ENCODE results near the gene TPX2. TPM values are rescaled to one million over a fixed set of nuclear protein-coding genes. Genes with fewer than 3 reads are reported as not detected.

TPX2 gene
- total RNA-seq, 1 experiment from 2014 or later: 164 TPM

DNA sequence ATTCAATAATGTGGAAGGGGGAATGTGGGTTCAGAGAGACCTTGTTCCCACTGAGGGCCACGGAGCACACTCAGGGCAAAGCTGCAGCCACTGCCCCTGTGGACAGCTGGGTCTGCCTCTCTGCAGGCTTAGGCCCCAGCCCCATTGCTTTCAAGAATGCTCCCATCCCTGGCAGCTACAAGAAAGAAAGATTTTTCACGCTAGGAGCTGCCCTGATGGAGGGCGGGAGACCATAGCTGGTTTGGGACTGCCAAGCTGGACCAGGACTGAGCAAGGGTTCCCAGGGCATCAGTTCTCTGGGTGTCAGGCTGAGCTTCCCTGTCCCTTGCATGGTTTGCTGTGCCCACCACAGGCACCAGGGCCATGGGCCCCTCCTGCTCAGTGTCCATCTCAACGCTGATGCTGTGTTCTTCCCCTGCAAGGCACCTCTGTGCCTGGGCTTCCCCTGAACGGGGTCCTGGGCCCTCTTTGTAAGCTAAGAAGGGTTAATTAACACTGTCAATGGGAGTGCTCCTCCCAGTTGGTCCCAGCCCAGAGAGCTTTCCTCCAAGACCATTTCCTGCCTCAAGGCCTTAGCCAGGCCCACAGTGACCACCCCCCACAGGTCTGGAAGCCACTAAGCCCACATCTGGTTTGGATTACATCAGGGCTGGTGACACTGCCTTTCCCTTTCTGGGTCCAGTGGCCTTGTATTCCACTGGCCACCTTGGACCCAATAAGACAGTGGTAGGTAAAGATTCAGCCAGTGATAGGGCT is 97.9 kb downstream of the TPX2 start:
- no peak for DNase-seq (ENCODE audit: low read depth)
- in situ Hi-C loops (cut with HindIII; ENCODE audit: low pct_unique_long_range_greater_than_20kb, low sequenced_read_pairs): no loop called here

DNA sequence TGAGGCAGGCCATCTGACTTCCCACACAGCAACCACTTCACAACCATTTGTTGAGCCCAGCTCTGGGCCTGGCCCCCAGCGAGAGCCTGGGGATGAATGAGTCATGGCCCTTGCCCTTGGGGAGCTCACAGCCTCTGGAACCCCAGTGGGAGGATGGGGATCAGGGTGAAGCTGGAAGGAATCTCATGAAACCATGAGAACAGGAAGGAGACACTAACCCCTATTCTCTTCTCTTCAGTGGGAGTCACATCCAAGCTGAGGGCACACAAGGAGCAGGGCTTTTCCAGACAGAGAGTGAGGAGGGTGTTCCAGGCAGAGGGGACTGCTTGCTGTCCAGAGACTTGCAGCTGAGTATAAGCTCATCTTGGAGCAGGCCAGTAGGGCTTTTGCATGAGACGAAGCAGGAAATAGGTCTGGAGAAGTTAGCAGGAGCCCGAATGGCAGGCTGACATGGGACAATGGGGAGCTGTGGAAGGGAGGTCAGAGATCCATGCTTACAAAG is 98.9 kb downstream of the TPX2 start:
- DNase-seq (ENCODE audit: low read depth): no peak
- in situ Hi-C loops (cut with HindIII; ENCODE audit: low pct_unique_long_range_greater_than_20kb, low sequenced_read_pairs): no loop called here

DNA sequence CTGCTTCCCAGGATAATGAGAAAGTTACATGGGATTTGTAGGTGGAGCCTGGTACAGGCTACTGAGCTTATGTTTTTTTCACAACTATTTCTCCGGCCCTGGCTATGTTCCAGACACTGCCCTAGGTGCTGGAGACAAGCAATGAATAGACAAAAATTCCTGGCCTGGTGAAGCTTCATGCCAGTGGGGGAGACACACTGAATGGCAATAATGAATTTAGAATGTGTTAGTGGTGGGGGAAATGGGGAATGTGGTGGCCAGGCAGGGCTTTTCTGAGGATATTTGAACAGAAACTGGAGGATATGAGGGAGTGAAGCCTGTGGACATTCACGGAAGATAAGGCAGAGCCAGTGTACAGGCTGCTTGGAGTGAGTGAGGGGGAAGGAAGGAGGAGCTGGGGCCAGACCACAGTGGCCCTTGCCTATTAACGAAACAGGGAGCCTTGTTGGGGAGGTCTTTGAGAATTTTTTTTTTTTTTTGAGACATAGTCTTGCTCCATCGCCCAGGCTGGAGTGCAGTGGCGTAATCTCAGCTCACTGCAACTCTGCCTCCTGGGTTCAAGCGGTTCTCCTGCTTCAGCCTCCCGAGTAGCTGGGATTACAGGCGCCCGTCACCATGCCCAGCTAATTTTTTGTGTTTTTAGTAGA is 99.7 kb downstream of the TPX2 start:
- DNase-seq (ENCODE audit: low read depth): peak; percentile 55
- in situ Hi-C loops (cut with HindIII; ENCODE audit: low pct_unique_long_range_greater_than_20kb, low sequenced_read_pairs): no loop called here

DNA sequence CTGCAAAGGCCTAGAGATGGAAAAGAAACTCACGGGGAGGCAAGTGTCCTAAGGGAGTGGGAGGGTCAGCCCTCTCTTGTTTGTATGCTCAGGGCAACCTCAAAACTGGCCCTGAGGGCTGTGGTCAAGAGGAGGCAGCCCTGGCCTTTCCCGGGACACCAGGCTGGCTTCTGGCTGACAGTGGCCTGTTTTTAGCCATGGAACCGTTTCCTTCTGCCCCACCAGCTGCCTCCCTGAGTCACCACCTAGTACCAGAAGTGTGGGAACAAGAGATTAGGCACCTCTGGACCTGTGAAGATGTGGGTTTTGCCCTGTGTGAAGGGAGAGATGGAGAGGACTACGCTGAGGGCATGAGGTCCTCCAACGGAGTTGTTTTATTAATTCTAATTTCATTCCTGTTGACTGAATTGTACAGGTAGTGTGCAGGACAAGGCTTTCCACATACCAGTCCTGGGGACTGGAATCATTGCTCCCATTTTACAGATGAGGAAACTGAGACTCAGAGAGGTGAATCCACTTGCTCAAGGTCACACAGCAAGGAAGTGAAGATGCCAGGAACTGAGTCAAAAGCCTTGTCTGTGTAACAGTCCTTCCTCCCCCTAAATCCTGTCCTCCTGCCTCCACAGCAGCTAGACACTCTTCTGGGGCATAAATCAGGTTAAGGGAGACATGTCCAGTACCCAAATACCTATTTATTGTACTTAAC is 100.8 kb downstream of the TPX2 start:
- in situ Hi-C loops (cut with HindIII; ENCODE audit: low pct_unique_long_range_greater_than_20kb, low sequenced_read_pairs): no loop called here
- no peak for DNase-seq (ENCODE audit: low read depth)

DNA sequence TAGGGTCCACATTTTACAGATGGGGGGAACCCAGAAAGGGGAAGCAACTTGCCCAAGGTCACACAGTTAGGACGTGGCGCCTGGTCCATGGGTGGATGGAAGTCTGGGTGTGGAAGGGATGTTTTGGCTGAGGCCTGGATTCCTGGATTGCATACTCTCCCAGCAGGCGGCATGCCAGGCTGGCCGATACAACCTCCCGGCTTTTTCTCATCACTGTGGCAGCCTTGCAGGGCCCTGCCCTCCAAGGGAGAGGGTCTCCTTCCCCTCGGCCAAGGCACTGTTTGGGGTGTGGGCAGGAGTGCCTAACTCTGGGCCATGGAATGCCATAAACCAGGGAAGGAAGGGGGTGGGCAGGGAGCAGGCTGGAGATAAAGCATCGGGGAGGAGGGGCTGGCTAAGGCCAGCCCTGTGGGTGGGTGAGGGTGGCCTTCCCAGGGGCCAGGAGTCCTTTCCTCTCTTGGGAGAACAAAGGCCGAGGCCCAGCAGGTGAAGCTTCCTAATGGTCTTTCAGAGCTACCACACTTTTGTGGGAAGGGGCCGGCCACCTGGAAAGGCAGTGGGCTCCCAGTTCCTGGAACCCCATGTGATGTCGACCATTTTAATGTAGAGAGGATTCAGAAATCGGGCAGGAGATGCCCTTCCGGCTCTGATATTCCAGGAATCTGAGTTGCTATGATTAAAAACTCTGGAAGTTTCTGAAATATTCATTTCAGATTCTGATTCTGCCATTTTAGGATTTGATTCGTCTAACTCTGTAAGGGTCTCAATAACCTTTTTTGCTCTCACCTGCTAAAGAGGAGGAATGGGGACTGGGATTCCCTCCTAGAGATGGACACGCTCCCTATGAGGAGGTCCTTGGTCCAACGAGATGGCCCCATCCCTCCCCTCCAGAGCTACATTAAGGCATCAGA is 102.1 kb downstream of the TPX2 start:
- in situ Hi-C loops (cut with HindIII; ENCODE audit: low pct_unique_long_range_greater_than_20kb, low sequenced_read_pairs): no loop called here
- DNase-seq (ENCODE audit: low read depth): no peak

DNA sequence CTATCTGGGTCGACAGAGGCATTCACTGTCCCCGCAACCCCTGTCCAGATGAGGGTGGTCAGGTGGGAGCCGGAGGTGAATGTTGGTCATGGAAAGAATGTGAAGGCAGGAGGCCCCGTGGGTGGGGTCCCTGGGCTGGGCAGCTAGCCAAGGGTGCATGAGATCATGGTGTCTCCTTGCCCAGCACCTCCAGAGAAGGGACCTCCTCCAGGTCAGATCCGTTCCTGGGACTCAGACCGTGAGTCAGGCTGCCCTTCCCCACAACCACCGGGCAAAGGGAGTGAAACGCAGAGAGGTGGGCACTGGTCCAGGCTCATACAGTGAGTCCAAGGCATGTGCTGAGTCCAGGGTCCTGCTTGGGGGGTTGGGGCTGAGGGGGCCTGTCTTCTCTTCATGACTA is 102.8 kb downstream of the TPX2 start:
- in situ Hi-C loops (cut with HindIII; ENCODE audit: low pct_unique_long_range_greater_than_20kb, low sequenced_read_pairs): no loop called here

DNA sequence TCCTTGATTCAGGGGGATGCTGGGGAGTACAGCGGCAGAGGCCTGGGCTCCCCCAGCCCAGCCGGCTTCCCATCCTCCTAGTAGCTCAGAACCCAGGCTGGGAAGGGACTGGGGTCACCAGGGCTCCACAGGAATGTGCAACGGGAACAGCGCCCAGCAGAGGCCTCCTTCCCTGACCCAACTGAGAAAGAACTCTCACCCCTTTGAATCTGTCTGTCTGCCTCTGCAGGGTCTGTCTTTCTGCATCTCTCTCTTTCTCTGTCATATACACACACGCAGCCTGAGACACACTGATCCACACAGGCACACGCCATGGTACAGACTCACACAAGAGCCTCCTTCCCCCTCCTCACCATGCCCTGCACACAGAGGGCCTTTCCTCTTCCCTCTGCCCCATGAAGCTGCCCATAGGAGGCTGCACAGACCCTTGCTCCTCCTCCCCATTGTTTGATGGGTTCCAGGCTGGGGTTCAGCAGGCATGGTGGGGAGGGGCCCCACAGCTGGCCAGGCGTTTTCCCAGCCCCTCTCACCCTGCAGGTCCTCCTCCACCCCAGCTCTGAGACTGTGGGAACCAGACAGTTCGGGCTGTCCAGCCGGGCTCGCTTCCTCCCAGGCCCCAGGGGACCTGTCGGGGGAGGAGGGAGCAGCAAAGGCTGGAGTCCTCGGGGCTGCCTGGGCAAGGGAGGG is 103.5 kb downstream of the TPX2 start:
- in situ Hi-C loops (cut with HindIII; ENCODE audit: low pct_unique_long_range_greater_than_20kb, low sequenced_read_pairs): no loop called here
- DNase-seq (ENCODE audit: low read depth): no peak

More for the DNA sequence above, 102.8 kb downstream of the TPX2 start:
- DNase-seq (ENCODE audit: low read depth): peak; percentile 76

DNA sequence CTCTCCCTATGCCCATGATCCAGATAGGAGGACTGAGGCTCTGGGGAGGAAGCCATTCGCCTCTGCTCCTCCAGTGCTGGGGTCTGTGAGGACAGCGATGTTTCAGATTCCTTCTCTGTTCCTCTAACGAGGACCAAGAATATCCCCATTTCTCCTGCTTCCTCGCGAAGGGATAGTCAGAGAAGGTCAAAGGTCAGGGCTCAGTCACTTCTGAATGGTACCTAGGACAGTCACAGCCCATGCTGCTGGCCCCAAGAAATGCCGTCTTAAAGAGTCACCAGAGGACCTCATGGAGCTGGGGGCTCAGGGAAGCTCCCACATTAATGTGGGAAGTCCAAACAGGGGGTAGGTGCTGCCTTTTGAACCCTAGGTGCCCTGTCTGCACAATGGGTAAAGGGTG is 104.2 kb downstream of the TPX2 start:
- no peak for DNase-seq (ENCODE audit: low read depth)
- in situ Hi-C loops (cut with HindIII; ENCODE audit: low pct_unique_long_range_greater_than_20kb, low sequenced_read_pairs): no loop called here

DNA sequence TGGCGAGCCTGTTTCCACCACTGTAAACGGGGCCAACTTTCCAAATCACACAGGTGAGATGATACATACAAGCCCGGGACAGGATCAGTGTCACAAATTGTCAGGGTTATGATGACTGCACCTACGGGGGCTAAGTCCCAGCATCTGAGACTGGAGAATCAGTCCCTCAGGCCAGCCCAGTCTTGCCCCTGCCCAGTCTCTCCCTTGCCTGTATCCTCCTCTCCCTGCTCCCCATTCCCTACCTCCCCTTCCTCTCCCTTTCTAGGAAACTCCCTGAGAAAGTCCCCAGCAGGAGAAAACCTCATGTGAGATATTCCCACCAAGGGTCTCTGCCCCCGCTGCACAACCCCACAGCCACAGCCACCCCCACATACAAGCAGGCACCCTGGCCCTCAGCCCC is 104.8 kb downstream of the TPX2 start:
- DNase-seq (ENCODE audit: low read depth): no peak
- in situ Hi-C loops (cut with HindIII; ENCODE audit: low pct_unique_long_range_greater_than_20kb, low sequenced_read_pairs): no loop called here

DNA sequence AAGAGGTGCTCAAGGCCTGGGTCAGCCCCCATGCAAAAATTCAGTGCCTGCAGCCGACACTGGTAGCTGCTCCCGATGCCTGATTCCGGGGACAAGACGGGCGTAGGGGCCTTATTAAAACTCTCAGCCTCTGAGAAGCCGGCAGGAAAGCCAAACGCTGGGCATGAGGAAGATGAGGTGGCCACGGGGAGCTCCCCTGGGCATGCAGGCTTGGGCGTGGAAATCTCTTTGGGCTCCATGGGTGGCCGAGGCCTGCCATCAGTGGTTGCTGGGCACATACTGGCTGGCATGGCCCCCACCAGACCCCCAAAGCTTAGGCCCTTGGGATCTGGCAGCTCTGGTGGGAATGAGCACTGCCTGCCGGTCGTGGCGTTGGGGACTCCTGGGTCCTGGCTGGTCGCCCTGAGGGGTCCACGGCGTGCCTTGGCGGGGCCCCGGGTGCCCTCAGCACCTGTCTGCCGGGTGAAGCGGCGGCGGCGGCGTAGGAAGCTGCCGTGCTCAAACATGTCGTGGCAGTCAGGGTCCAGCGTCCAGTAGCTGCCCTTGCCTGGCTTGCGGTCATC is 105.7 kb downstream of the TPX2 start:
- no peak for DNase-seq (ENCODE audit: low read depth)
- in situ Hi-C loops (cut with HindIII; ENCODE audit: low pct_unique_long_range_greater_than_20kb, low sequenced_read_pairs): no loop called here

DNA sequence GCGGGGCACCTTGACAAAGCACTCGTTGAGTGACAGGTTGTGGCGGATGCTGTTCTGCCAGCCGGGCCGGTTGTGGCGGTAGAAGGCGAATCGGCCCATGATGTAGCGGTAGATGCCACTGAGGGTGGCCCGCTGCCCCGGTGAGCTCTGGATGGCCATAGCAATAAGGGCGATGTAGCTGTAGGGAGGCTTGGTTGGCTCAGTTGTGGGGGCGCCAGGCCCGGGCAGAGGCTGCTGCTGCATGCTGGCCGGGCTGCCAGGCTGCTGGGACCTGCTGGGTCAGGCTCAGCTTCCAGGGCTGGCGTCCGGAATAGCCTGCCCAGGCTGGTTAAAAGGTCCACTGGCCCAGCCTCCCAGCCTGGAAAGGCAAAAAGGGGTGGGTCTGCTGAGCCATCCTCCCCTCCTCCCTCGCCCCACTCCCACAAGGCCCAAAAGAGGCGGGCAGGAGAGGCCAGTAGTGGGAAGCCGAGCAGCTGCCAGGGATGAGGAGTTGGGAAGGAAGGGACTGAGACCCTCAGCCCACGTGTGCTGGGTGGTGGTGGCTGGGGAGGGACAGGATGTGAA is 106.3 kb downstream of the TPX2 start, which contains the start of gene FOXS1:
Gene FOXS1, minus strand, starts transcription at position 305 of the 564 bp plus-strand sequence. Its CDS starts 62 bp downstream, at position 243.
- DNase-seq (ENCODE audit: low read depth): no peak
- in situ Hi-C loops (cut with HindIII; ENCODE audit: low pct_unique_long_range_greater_than_20kb, low sequenced_read_pairs): no loop called here

DNA sequence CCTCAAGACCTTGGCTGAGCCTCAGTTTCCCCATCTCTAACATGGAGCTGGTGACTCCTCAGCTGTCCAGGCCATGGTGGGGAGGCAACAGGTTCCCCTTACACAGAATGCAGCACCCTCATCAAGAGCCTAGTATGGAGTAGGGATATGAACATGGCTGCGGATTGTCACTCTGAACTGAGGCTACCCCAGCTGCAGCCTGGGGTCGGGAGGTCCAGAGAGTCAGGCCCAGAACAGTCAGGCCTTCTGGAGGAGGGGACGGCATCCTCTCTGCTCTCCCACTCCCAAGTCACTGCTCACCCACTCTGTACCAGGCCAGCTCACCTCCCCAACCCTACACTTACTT is 107.7 kb downstream of the TPX2 start:
- in situ Hi-C loops (cut with HindIII; ENCODE audit: low pct_unique_long_range_greater_than_20kb, low sequenced_read_pairs): no loop called here

DNA sequence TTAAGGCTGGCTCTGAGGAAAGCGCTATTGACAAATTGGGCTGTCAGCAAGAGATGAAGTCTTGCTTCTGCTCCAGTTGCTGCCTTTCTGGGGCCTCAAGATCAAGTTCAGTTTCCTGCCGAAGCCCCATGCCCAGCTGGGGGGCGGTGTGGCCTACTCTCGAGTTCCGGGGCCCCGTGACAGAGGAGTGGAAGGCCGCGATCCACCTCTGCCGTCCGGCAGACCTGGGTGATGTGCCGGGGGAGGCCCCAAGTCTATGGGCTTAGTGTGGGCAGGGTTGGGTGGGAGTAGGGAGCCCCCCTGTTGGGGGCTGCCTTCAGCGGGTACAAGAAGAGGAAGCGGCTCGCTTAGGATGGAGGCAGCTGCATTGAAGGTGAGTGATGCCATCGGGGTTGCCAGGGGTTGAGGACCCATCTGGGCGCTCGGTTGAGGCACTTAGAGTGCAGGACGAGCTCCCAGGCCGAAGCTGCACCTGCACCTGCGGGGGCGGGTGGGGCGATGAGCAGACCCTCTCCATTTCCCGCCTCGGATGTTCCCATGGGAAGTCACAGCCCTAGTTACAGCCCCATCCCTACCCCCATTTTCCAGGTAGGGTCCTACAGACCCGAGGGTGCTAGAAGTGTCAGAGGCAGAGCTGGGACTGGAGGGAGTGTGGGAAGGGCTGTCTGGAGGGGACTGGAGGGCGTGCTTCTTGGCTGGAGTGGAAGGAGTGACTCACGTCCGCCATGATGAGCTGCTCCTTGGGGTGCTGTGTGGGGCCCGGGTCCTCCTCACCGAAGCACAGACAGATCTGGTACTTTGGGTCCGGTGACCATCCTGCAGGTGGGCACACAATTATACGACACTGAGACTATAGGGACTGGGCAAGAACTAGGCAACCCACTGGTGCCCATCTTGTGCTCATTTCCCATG is 109.3 kb downstream of the TPX2 start:
- DNase-seq (ENCODE audit: low read depth): no peak

More for the DNA sequence above, 107.7 kb downstream of the TPX2 start:
- no peak for DNase-seq (ENCODE audit: low read depth)

DNA sequence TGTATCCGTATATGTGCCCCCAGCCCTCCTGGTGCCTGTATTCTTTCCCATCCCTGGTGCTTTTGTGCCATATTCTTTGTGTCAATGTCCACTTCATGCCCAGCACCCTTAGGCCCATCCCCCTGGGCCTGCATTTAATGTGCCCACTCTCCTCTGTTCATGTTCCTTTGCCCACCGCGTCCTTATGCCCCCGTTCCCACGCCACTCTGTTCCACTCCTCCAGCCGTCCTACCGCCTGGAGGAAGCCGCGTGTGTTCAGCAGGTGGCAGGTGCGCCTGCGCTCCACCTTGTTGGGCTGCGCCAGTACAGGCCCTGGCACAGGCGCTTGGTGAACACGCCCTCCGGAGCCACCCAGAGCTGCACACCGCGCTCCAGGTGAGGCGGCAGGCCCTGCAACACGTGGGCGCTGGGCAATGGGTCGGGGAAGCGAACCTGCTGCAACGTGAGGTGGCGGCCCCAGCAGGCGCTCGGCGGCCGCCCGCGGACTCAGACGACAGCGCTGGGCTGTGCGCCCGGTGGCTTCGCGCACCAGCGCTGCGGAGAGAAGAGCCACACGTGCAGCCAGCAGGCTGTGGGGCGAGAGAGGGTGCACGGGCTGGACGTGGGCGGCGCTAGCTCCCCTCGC is 110.3 kb downstream of the TPX2 start:
- DNase-seq (ENCODE audit: low read depth): no peak
- in situ Hi-C loops (cut with HindIII; ENCODE audit: low pct_unique_long_range_greater_than_20kb, low sequenced_read_pairs): no loop called here

More for the DNA sequence above, 109.3 kb downstream of the TPX2 start:
- in situ Hi-C loops (cut with HindIII; ENCODE audit: low pct_unique_long_range_greater_than_20kb, low sequenced_read_pairs): no loop called here
